Measurements from ENCODE around the gene PAGE5.

PAGE5 gene, protein sequence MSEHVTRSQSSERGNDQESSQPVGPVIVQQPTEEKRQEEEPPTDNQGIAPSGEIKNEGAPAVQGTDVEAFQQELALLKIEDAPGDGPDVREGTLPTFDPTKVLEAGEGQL

DNA sequence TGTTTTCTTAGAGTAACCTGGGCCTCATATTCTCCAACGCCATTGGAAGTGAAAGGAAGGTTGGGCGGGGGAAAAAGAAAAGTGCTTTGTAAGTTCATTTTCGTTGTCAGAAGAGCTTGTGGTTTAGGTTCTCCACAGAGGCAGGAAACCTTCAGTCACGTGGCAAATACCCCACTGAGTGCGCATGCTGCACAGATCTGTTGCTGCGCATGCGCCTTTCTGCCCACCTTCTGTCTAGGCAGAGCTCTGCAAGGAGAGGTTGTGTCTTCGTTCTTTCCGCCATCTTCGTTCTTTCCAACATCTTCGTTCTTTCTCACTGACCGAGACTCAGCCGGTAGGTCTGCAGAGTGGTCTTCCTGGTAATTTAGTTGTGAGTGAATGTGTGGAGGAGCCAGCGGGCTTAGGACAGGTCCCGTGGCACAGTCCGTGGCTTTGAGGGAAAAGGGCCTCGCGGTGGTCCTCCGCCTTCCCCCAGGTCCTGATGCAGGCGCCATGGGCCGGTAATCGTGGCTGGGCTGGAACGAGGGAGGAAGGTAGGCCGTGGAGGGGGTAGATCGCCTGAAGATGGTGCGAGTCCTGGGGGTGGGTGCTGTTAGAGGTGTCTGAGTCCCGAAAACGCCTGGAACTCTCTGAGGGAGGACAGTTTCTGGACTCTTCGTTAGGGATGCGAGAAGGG is at the start of gene PAGE5:
Gene PAGE5 (plus strand): TSS at position 228 of the 676 bp plus-strand sequence. CDS start 1,037 bp downstream, outside the sequence.
- TF ChIP-seq, protein P1, sequence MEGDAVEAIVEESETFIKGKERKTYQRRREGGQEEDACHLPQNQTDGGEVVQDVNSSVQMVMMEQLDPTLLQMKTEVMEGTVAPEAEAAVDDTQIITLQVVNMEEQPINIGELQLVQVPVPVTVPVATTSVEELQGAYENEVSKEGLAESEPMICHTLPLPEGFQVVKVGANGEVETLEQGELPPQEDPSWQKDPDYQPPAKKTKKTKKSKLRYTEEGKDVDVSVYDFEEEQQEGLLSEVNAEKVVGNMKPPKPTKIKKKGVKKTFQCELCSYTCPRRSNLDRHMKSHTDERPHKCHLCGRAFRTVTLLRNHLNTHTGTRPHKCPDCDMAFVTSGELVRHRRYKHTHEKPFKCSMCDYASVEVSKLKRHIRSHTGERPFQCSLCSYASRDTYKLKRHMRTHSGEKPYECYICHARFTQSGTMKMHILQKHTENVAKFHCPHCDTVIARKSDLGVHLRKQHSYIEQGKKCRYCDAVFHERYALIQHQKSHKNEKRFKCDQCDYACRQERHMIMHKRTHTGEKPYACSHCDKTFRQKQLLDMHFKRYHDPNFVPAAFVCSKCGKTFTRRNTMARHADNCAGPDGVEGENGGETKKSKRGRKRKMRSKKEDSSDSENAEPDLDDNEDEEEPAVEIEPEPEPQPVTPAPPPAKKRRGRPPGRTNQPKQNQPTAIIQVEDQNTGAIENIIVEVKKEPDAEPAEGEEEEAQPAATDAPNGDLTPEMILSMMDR (IDR thresholded peaks at IDR 0.05; ENCODE audit: low read depth, low read length): no peak
- H3K4me3 ChIP-seq (ENCODE audit: low read depth, low read length): no peak within 1 kb of the TSS

DNA sequence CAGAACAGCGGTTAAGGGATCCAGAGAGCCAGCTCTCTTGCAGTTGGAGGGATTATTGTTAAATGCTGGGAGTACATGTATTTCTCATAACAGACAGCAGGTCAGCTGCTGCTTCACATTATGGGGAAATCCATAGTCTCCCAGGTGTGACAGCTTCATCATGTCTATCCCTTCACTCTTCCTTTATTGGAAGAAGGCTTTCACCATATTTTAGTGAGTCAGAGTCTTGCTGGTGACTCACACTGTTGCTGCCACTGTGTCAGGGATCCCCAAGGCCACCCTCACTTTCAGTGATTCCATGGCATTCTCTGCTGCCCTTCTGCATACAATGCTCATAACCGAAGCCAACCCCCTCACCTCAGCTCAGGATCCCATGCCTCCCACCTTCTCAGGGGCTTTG is 32.9 kb upstream of the PAGE5 start:
- no peak overlapping the region for H3K4me3 ChIP-seq (ENCODE audit: low read depth, low read length)
- TF ChIP-seq, protein P1 (IDR thresholded peaks at IDR 0.05; ENCODE audit: low read depth, low read length): no peak

DNA sequence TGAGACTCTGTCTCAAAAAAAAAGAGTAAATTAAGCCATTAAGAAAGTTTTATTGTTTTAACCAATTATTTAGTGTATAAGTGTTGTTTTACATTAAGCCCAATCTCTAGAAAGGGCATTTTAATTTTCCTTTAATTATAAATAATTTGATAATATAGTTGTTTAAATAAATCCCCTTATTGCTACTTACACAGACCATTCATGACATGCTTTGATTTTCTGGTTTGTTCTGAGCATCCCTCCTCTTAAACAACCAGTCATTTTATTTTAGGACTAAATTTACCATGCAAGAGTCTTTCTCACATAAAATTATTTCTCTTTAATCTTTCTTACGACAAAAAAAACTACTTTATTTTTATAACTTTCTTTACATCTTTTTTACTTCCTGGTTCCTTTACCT is 23.5 kb upstream of the PAGE5 start:
- TF ChIP-seq, protein P1 (IDR thresholded peaks at IDR 0.05; ENCODE audit: low read depth, low read length): no peak
- no peak overlapping the region for H3K4me3 ChIP-seq (ENCODE audit: low read depth, low read length)

DNA sequence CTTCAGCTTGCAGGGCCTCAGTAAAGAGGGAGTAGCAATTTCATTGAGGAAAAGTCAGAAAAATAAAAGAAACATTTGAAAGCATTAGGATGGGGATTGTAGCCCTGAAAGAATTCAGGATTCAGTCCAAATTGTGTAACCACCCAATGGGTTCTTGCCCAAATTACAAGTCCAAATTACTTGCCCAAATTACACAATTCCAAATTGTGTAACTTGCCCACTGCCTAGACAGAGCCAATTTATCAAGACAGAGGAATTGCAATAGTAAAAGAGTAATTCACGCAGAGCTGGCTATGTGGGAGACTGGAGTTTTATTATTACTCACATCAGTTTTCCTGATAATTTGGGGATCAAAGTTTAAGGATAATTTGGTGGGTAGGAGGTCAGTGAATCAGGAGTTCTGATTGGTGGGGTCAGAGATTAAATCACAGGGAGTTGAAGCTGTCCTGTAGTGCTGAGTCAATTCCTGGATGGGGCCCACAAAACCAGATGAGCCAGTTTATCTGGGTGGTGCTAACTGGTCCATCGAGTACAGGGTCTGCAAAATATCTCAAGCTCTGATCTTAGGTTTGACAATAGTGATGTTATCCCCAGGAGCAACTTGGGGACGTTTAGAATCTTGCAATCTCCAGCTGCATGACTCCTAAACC is 18.1 kb upstream of the PAGE5 start:
- TF ChIP-seq, protein P1 (IDR thresholded peaks at IDR 0.05; ENCODE audit: low read depth, low read length): no peak
- H3K4me3 ChIP-seq (ENCODE audit: low read depth, low read length): no peak overlapping the region

DNA sequence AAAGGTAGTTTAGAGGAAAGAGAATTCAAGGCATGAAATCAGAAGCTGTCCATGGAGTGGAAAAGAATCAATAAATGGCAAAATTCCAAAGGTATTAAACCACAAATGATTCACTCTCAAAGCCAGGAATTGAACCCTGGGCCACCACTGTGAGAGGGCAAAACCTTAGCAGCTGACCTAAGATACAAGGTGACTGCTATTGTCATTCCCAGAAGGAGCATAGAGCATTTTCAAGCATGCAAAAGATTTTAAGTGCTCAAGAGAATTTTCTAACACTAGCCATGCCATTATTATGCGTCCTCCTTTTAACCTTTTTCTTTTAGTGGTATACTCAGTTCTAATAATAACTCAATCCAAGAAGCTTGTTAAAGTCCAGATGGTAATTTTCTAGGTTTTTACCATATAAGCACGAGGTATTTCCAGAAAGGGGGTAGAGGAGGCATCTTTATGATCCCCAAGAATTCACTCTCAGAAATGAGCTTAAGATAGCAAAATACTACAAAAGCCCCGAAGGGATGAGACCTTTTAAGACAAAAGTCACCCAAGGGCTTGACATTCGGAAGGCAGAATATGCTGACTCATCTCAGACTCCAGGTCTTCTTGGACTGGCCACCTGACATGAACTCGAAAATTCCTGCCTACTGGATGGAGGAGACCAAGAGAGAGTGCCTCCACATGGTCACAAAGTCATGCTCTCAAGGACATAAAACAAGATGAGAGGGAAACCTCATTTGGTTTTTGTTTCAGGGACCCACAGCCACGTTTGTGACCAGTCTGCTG is 13.8 kb upstream of the PAGE5 start:
- TF ChIP-seq, protein P1 (IDR thresholded peaks at IDR 0.05; ENCODE audit: low read depth, low read length): no peak
- H3K4me3 ChIP-seq (ENCODE audit: low read depth, low read length): no peak overlapping the region

DNA sequence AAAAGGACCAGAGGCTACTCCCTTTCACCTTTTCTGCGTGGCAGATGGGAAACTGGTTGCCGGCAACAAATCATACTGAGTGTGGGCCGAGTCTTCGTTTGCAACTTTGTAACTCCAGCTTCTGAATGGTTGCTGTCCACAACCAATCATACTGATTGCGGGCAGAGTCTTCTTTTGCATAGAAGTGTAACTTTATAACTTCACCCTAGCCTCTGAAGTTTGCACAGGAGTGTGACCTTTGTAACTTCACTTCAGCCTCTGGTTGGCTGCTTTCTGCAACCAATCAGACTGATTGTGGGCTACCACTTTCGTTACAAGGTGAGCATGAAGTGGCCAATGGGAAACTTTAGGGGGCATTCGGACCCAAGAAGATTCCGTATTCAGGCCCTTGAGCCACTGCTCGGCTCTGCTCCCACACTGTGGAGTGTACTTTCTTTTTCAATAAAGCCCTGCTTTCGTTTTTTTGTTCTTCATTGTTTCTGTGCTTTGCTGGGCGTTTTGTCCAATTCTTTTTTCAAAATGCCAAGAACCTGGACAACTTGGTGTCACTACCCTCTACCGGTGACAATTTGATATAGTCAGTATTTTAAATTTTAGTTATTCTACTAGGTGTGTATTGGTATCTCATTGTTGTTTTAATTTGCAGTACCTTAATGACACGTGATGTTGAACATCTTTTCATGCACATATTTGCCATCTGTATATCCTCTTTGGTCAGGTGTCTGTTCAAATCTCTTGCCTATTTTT is 9.0 kb upstream of the PAGE5 start:
- TF ChIP-seq, protein P1 (IDR thresholded peaks at IDR 0.05; ENCODE audit: low read depth, low read length): no peak
- peak overlapping the region; percentile 26 for H3K4me3 ChIP-seq (ENCODE audit: low read depth, low read length)
